ENCODE measurements around the gene KLHL3.
"Not testable (repeated sequence)": the region's sequence is repeated elsewhere in the genome, so short reads cannot be mapped to it uniquely, and the experiment has no call there.

KLHL3 gene, protein sequence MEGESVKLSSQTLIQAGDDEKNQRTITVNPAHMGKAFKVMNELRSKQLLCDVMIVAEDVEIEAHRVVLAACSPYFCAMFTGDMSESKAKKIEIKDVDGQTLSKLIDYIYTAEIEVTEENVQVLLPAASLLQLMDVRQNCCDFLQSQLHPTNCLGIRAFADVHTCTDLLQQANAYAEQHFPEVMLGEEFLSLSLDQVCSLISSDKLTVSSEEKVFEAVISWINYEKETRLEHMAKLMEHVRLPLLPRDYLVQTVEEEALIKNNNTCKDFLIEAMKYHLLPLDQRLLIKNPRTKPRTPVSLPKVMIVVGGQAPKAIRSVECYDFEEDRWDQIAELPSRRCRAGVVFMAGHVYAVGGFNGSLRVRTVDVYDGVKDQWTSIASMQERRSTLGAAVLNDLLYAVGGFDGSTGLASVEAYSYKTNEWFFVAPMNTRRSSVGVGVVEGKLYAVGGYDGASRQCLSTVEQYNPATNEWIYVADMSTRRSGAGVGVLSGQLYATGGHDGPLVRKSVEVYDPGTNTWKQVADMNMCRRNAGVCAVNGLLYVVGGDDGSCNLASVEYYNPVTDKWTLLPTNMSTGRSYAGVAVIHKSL

DNA sequence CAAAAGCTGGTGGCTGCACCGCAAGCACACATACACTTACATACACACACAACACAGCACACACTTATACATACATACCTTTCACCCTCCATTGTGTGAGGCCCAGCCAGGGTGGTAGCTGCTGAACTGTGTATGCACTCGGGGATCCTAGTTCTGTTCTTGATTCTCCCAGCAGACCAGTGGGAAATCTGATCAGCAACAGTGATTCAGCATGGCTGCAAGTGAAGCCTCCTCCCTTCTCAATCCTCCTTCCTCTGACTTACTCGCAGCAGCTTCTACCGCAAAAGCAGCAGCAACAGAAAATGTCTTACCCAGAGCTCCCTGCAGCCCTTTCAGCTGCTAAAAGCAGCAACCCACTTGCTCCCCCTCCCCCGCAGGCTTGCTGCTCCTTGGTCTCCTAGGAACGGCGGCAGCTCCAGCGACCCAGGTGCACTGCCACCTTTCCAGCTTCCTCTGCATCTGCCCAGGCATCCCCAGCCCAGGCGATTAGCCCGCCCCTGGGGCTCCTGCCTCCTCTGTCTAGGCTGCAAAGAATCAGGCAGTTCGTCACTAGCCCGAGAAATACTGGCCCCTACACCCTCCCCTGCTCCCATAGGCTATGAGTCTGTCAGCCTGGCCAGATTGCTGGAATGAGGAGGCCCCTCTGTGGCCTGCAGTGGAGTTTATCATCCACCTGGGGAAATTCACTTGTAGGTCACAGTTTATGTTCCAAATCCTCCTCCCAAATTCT lies at the start of gene KLHL3:
Gene KLHL3 (minus strand): TSS at position 535 of the 730 bp plus-strand sequence. CDS start 443 bp downstream, at position 92.
- H3K36me3 Mint-ChIP-seq = peaks cover 4% of the 10 kb centered on the region
- H3K4me1 Mint-ChIP-seq (ENCODE audit: low read depth) = peaks cover 23% of the 10 kb centered on the region
- H3K27me3 Mint-ChIP-seq = no peaks in the 10 kb centered on the region
- no peak within 1 kb of the TSS for H3K4me3 Mint-ChIP-seq
- no peak within 1 kb of the TSS for H3K27ac Mint-ChIP-seq
- H3K9me3 Mint-ChIP-seq (ENCODE audit: low read depth) = no peaks in the 10 kb centered on the region

GRCh38 chr5:137782984-137783536 lies 47.2 kb upstream of the KLHL3 start:
- no peaks in the 10 kb centered on the region for H3K4me1 Mint-ChIP-seq (ENCODE audit: low read depth)
- H3K4me3 Mint-ChIP-seq = no peak overlapping the region
- H3K27me3 Mint-ChIP-seq = no peaks in the 10 kb centered on the region
- peaks cover 10% of the 10 kb centered on the region for H3K36me3 Mint-ChIP-seq
- no peaks in the 10 kb centered on the region for H3K9me3 Mint-ChIP-seq (ENCODE audit: low read depth)
- H3K27ac Mint-ChIP-seq = no peak overlapping the region

GRCh38 chr5:137782055-137782454 lies 46.2 kb upstream of the KLHL3 start:
- Mint-ChIP-seq H3K4me3 (no peak overlapping the region), H3K27ac (no peak overlapping the region), H3K4me1 (ENCODE audit: low read depth) (no peaks in the 10 kb centered on the region), H3K27me3 (no peaks in the 10 kb centered on the region), H3K9me3 (ENCODE audit: low read depth) (no peaks in the 10 kb centered on the region), H3K36me3 (peaks cover 10% of the 10 kb centered on the region)

DNA sequence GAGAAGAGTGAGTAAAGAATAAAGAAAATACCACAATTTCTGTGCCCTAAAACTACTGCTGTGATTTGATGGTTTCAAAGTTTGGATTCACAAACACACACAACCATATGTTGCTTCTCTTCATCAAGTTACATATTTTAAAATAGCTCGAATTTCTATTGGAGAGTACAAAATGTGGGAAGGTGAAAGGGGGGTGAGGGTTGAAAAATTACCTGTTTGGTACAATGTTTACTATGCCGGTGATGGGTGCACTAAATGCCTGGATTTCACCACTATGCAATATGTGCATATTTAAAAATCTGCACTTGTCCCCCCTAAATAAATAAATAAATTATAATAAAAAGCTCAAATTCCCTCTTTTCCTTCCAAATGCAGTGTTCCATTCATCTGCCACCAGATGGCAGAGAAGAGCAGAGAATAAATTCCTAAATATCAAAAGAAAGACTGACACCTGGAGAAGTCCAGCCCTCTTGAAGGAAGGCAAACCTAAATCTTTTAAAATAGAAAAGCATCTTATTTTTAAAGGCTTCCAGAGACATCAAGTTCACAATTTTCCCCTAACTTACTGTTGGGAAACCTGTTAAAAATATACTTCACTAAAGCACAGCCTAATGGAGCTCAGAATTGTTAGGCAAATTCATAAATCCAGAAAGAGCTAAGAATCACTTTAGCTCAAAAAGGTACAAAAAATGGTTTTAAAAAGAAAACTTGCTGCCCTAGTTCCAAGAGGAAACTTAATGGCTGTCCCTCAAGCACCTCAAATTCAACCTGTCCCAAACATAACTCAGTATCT lies 43.1 kb upstream of the KLHL3 start:
- H3K4me1 Mint-ChIP-seq (ENCODE audit: low read depth) = no peaks in the 10 kb centered on the region
- H3K27ac Mint-ChIP-seq = no peak overlapping the region
- no peaks in the 10 kb centered on the region for H3K9me3 Mint-ChIP-seq (ENCODE audit: low read depth)
- no peak overlapping the region for H3K4me3 Mint-ChIP-seq
- H3K27me3 Mint-ChIP-seq = no peaks in the 10 kb centered on the region
- peaks cover 6% of the 10 kb centered on the region for H3K36me3 Mint-ChIP-seq

DNA sequence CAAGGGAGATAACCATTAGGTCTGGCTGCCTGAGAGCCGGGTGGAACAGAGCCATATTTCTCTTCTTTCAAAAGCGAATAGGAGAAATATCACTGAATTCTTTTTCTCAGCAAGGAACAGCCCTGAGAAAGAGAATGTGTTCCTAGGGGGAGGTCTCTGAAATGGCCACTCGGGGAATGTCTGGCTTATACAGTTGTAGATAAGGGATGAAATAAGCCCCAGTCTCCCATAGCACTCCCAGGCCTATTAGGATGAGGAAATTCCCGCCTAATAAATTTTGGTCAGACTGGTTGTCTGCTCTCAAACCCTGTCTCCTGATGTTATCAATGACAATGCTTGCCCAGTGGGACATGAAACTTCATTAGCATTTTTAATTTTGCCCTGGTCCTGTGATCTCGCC lies 32.0 kb upstream of the KLHL3 start:
- not testable (repeated sequence) for H3K27ac Mint-ChIP-seq; H3K4me3 Mint-ChIP-seq; H3K4me1 Mint-ChIP-seq (ENCODE audit: low read depth); H3K27me3 Mint-ChIP-seq
- H3K9me3 Mint-ChIP-seq (ENCODE audit: low read depth) = peaks cover 14% of the 10 kb centered on the region
- peaks cover 33% of the 10 kb centered on the region for H3K36me3 Mint-ChIP-seq

DNA sequence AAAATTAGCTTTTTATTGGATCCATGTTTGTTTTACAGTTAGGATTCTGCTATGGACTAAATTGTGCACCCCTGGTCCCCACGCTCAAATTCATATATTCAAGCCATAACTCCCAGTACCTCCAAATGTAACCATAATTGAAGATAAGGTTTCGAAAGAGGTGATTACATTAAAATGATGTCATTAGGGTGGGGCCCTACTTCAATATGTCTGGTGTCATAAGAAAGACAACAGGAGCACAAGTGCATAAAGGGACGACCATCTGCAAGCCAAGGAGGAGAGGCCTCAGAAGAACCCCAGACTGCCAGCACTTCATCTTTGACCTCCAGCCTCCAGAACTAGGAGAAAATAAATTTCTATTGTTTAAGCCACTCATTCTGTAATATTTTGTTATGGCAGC lies 25.7 kb upstream of the KLHL3 start:
- no peaks in the 10 kb centered on the region for H3K4me1 Mint-ChIP-seq (ENCODE audit: low read depth)
- no peak overlapping the region for H3K27ac Mint-ChIP-seq
- no peaks in the 10 kb centered on the region for H3K9me3 Mint-ChIP-seq (ENCODE audit: low read depth)
- no peak overlapping the region for H3K4me3 Mint-ChIP-seq
- H3K27me3 Mint-ChIP-seq = no peaks in the 10 kb centered on the region
- H3K36me3 Mint-ChIP-seq = peaks cover 10% of the 10 kb centered on the region

DNA sequence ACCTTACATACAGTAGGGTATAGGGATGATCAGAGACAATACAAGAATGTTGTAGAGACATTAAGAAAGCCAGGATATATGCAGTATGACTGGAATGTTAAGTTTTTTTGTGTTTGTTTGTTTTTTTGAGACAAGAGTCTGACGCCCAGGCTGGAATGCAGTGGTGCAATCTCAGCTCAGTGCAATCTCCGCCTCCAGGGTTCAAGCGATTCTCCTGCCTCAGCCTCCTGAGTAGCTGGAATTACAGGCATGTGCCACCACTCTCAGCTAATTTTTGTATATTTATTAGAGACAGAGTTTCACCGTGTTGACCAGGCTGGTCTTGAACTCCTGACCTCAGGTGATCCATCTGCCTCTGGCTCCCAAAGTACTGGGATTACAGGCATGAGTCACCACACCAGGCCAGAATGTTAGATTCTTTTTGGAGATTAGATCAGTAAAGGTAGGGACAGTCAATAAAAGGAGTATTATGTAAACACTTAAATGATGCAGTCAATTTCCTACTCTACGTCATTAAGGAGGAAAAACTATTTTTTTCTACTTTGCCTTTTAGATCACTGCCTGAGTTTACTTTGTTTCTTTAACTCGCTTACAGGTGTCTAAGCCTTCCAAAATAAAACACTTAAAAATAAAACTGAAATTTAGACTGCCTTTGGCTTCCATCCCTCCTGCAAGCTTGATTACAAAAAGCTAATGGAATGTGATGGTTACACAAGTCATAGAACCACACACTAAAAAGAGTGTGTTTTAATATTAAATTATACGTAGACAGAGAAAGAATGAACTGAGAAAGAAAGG lies 25.0 kb upstream of the KLHL3 start:
- Mint-ChIP-seq H3K4me1 (ENCODE audit: low read depth) (no peaks in the 10 kb centered on the region), H3K9me3 (ENCODE audit: low read depth) (no peaks in the 10 kb centered on the region), H3K36me3 (peaks cover 7% of the 10 kb centered on the region), H3K27ac (no peak overlapping the region), H3K4me3 (no peak overlapping the region), H3K27me3 (no peaks in the 10 kb centered on the region)

GRCh38 chr5:137760294-137760693 lies 24.4 kb upstream of the KLHL3 start:
- no peak overlapping the region for H3K4me3 Mint-ChIP-seq
- H3K27ac Mint-ChIP-seq = no peak overlapping the region
- H3K9me3 Mint-ChIP-seq (ENCODE audit: low read depth) = no peaks in the 10 kb centered on the region
- H3K27me3 Mint-ChIP-seq = no peaks in the 10 kb centered on the region
- peaks cover 2% of the 10 kb centered on the region for H3K36me3 Mint-ChIP-seq
- peaks cover 2% of the 10 kb centered on the region for H3K4me1 Mint-ChIP-seq (ENCODE audit: low read depth)

GRCh38 chr5:137758715-137759306 lies 22.9 kb upstream of the KLHL3 start:
- no peak overlapping the region for H3K4me3 Mint-ChIP-seq
- no peaks in the 10 kb centered on the region for H3K9me3 Mint-ChIP-seq (ENCODE audit: low read depth)
- H3K27me3 Mint-ChIP-seq = no peaks in the 10 kb centered on the region
- no peak overlapping the region for H3K27ac Mint-ChIP-seq
- H3K4me1 Mint-ChIP-seq (ENCODE audit: low read depth) = peaks cover 6% of the 10 kb centered on the region
- H3K36me3 Mint-ChIP-seq = peaks cover 2% of the 10 kb centered on the region

- H3K27me3 Mint-ChIP-seq = no peaks in the 10 kb centered on the region
- H3K4me3 Mint-ChIP-seq = no peak overlapping the region
- H3K27ac Mint-ChIP-seq = no peak overlapping the region
- H3K9me3 Mint-ChIP-seq (ENCODE audit: low read depth) = no peaks in the 10 kb centered on the region
- H3K4me1 Mint-ChIP-seq (ENCODE audit: low read depth) = peaks cover 6% of the 10 kb centered on the region
- peaks cover 2% of the 10 kb centered on the region for H3K36me3 Mint-ChIP-seq
Observed at GRCh38 chr5:137758121-137758520, 22.2 kb upstream of the KLHL3 start.

DNA sequence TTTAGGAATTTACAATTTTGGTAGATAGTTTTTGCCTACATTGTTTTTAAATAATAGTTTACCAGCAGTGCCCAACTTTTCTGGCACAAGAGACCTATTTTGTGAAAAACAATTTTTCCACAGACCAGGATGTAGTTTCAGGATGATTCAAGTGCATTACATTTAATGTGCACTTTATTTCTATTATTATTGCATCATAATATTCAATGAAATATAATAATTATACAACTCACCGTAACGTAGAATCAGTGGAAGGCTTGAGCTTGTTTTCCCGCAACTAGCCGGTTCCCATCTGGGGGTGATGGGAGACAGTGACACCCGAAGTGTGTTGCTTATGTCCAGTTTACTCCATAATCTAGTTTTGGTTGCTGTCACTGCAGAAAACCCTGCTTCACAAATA lies 21.7 kb upstream of the KLHL3 start:
- H3K4me3 Mint-ChIP-seq = no peak overlapping the region
- peaks cover 6% of the 10 kb centered on the region for H3K4me1 Mint-ChIP-seq (ENCODE audit: low read depth)
- no peak overlapping the region for H3K27ac Mint-ChIP-seq
- H3K36me3 Mint-ChIP-seq = peaks cover 2% of the 10 kb centered on the region
- no peaks in the 10 kb centered on the region for H3K9me3 Mint-ChIP-seq (ENCODE audit: low read depth)
- H3K27me3 Mint-ChIP-seq = no peaks in the 10 kb centered on the region

DNA sequence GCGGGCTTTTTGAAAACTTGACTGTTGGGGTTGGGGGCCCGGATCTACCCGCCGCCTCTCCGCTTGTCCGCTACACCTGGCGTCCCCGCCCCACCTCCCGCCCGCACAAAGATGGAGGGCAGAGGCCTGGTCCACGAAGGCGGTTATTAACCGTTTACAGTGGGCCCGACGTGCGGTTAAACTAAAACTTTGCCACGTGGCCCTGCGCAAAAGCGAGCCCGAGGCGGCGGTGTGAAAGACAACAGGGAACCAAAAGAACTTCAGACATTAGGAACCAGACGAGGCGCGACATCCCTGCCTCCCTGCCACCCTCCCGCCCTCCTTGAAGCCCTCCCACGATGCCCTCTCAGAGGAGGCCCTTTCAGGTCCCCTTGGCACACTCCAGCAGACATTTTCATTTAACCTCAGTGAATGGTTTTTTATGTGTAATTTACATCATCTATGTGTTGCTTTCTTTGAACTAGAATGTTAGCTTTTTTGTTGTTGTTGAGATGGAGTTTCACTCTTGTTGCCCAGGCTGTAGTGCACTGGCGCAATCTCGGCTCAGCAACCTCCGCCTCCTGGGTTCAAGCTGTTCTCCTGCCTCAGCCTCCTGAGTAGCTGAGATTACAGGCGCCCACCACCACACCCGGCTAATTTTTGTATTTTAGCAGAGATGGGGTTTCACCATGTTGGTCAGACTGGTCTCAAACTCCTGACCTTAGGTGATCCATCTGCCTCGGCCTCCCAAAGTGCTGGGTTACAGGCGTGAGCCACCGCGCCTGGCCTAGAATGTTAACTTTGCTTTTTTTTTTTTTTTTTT lies 19.3 kb upstream of the KLHL3 start:
- peak overlapping the region; percentile 100 for H3K27ac Mint-ChIP-seq
- H3K4me3 Mint-ChIP-seq = peak overlapping the region; percentile 98
- H3K36me3 Mint-ChIP-seq = peaks cover 16% of the 10 kb centered on the region
- H3K27me3 Mint-ChIP-seq = no peaks in the 10 kb centered on the region
- peaks cover 26% of the 10 kb centered on the region for H3K4me1 Mint-ChIP-seq (ENCODE audit: low read depth)
- H3K9me3 Mint-ChIP-seq (ENCODE audit: low read depth) = no peaks in the 10 kb centered on the region

Measured in activated naive CD8-positive, alpha-beta T cell (primary cell).